Loucy (cell line): Measurements from ENCODE around the gene LMO2.

Experiments
- H2AFZ ChIP-seq: fragments of 200-600 bp; sonication (generic); 2 replicates; pipeline ENCODE4 v1.6.0; 2016; ENCODE audit warnings: antibody characterized with exemption, mild to moderate bottlenecking, low read length, moderate library complexity
- H3F3A ChIP-seq: fragments of 200-600 bp; 2 replicates; pipeline ENCODE4 v1.6.0; 2016; ENCODE audit warnings: antibody characterized with exemption, low read depth, mild to moderate bottlenecking
- H3K27me3 ChIP-seq: fragments of 200-600 bp; sonication (generic); 2 replicates; pipeline ENCODE4 v1.6.1; 2014; ENCODE audit warnings: low read length, mild to moderate bottlenecking; ENCODE audit not compliant: insufficient read depth, poor library complexity, severe bottlenecking
- H3K36me3 ChIP-seq: fragments of 200-600 bp; sonication (generic); 2 replicates; pipeline ENCODE4 v1.6.1; 2016; ENCODE audit warnings: low read length; ENCODE audit not compliant: insufficient read depth
- H3K4me1 ChIP-seq: fragments of 200-600 bp; sonication (generic); 2 replicates; pipeline ENCODE4 v1.5.1; 2014; ENCODE audit warnings: low read length, mild to moderate bottlenecking; ENCODE audit not compliant: insufficient read depth, poor library complexity, severe bottlenecking
- H3K4me2 ChIP-seq: fragments of 200-600 bp; sonication (generic); 2 replicates; pipeline ENCODE4 v1.6.0; 2014; ENCODE audit warnings: antibody characterized with exemption, low read length, low read depth, mild to moderate bottlenecking; ENCODE audit not compliant: poor library complexity, severe bottlenecking
- H3K4me3 ChIP-seq: fragments of 200-600 bp; sonication (generic); 2 replicates; pipeline ENCODE4 v1.5.1; 2014; ENCODE audit warnings: low read length, mild to moderate bottlenecking, mixed read lengths; ENCODE audit not compliant: poor library complexity, severe bottlenecking
- H3K79me2 ChIP-seq: fragments of 200-600 bp; sonication (generic); 2 replicates; pipeline ENCODE4 v1.6.1; 2014; ENCODE audit warnings: low read length; ENCODE audit not compliant: insufficient read depth
- H3K9ac ChIP-seq: fragments of 200-600 bp; sonication (generic); 2 replicates; pipeline ENCODE4 v1.6.0; 2014; ENCODE audit warnings: mild to moderate bottlenecking, low read depth, low read length, moderate library complexity; ENCODE audit not compliant: poor library complexity, severe bottlenecking
- H3K9me2 ChIP-seq: fragments of 200-600 bp; sonication (generic); replicated peaks from 2 replicates; pipeline ENCODE4 v1.6.1; 2016; ENCODE audit warnings: low read depth, low read length, mixed read lengths
- H3K9me3 ChIP-seq: fragments of 200-600 bp; sonication (generic); 2 replicates; pipeline ENCODE4 v1.6.1; 2014; ENCODE audit warnings: mild to moderate bottlenecking, antibody characterized with exemption, low read length, low read depth; ENCODE audit not compliant: insufficient read depth
- H4K20me1 ChIP-seq: fragments of 200-600 bp; sonication (generic); 2 replicates; pipeline ENCODE4 v1.6.0; 2014; ENCODE audit warnings: antibody characterized with exemption, low read length, mild to moderate bottlenecking; ENCODE audit not compliant: insufficient read depth, poor library complexity, severe bottlenecking
- CTCF ChIP-seq: fragments of 200-600 bp; sonication (generic); conservative IDR thresholded peaks from 2 replicates; pipeline ENCODE4 v1.5.1; 2014; ENCODE audit warnings: mild to moderate bottlenecking, antibody characterized with exemption, low read length
- EZH2phosphoT487 ChIP-seq: fragments of 200-600 bp; IDR thresholded peaks from 2 replicates; pipeline ENCODE4 v1.6.1; 2018; ENCODE audit warnings: antibody characterized with exemption, mild to moderate bottlenecking, moderate library complexity, borderline replicate concordance

The LMO2 gene

GRCh38 chr11:33910296-33910957, 18.6 kb upstream of the LMO2 start:
- Histone ChIP-seq H3K36me3 (no peaks in the 10 kb centered on the region), H2AFZ (peak overlapping the region; percentile 8; the same call in 1 of the 2 replicates), H3K4me3 (peak overlapping the region; percentile 27), H3K9me3 (no peaks in the 10 kb centered on the region; the same call in 1 of the 2 replicates), H3K4me1 (peaks cover 64% of the 10 kb centered on the region), H3K4me2 (peak overlapping the region; percentile 65), H3K79me2 (no peaks in the 10 kb centered on the region), H3K9ac (peak overlapping the region; percentile 53), H3F3A (no peaks in the 10 kb centered on the region; the same call in 1 of the 2 replicates), H4K20me1 (no peaks in the 10 kb centered on the region), H3K27me3 (no peaks in the 10 kb centered on the region), H3K9me2 (no peaks in the 10 kb centered on the region)
- no peak for TF ChIP-seq EZH2phosphoT487
- TF ChIP-seq CTCF, result no peak

GRCh38 chr11:33909552-33909951, 17.7 kb upstream of the LMO2 start:
- H3K9me3 ChIP-seq, result no peaks in the 10 kb centered on the region; the same call in 1 of the 2 replicates
- TF ChIP-seq EZH2phosphoT487 (no peak), CTCF (no peak)
- no peaks in the 10 kb centered on the region for H3K36me3 ChIP-seq
- peak overlapping the region; percentile 53 for H3K9ac ChIP-seq
- H4K20me1 ChIP-seq, result no peaks in the 10 kb centered on the region
- peak overlapping the region; percentile 65 for H3K4me2 ChIP-seq
- no peaks in the 10 kb centered on the region for H3K79me2 ChIP-seq
- H3K4me3 ChIP-seq, result peak overlapping the region; percentile 27
- no peaks in the 10 kb centered on the region for H3K9me2 ChIP-seq
- no peak overlapping the region for H2AFZ ChIP-seq
- no peaks in the 10 kb centered on the region for H3K27me3 ChIP-seq
- H3F3A ChIP-seq, result no peaks in the 10 kb centered on the region; the same call in 1 of the 2 replicates
- H3K4me1 ChIP-seq, result peaks cover 64% of the 10 kb centered on the region

- no peaks in the 10 kb centered on the region for H3K79me2 ChIP-seq
- H3K9me3 ChIP-seq, result no peaks in the 10 kb centered on the region; the same call in 1 of the 2 replicates
- no peak overlapping the region for H3K4me3 ChIP-seq
- peak overlapping the region; percentile 53 for H3K9ac ChIP-seq
- no peaks in the 10 kb centered on the region for H4K20me1 ChIP-seq
- H3F3A ChIP-seq, result no peaks in the 10 kb centered on the region; the same call in 1 of the 2 replicates
- peak overlapping the region; percentile 65 for H3K4me2 ChIP-seq
- no peaks in the 10 kb centered on the region for H3K36me3 ChIP-seq
- no peak overlapping the region for H2AFZ ChIP-seq
- no peaks in the 10 kb centered on the region for H3K27me3 ChIP-seq
- H3K9me2 ChIP-seq, result no peaks in the 10 kb centered on the region
- peaks cover 64% of the 10 kb centered on the region for H3K4me1 ChIP-seq
- TF ChIP-seq CTCF (no peak), EZH2phosphoT487 (no peak)
Observed at GRCh38 chr11:33909150-33909549, 17.3 kb upstream of the LMO2 start.
